Neural progenitor cell (in vitro differentiated cells): ENCODE measurements around the gene CPLX3.

ENCODE experiments used
- EZH2 ChIP-seq: fragments of 200-600 bp; sonication (generic); IDR thresholded peaks from 2 replicates; pipeline ENCODE4 v1.6.1; 2017; ENCODE audit warnings: antibody characterized with exemption, mild to moderate bottlenecking, moderate library complexity
- TF ChIP-seq, protein P1 (sequence below): fragments of 200-600 bp; sonication (generic); IDR thresholded peaks from 2 replicates; pipeline ENCODE4 v1.5.1; 2017; ENCODE audit warnings: antibody characterized with exemption, mild to moderate bottlenecking

DNA sequence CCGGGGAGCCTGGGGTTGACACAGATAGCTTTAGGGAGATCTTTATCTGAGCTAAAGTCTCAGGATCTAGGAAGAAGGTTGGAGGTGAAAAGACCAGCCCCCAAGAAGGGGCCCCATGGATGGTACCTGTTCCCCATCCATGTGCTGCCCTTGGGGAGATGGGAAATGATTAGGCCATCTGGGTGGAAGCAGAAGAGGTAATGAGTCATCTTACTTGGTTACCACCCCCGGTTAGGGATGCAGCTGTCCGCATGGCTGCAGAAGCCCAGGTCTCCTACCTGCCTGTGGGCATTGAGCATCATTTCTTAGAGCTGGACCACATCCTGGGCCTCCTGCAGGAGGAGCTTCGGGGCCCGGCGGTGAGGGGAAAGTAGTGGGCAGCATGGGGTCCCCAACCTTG is 3.1 kb upstream of the CPLX3 start:
- TF ChIP-seq, protein P1, sequence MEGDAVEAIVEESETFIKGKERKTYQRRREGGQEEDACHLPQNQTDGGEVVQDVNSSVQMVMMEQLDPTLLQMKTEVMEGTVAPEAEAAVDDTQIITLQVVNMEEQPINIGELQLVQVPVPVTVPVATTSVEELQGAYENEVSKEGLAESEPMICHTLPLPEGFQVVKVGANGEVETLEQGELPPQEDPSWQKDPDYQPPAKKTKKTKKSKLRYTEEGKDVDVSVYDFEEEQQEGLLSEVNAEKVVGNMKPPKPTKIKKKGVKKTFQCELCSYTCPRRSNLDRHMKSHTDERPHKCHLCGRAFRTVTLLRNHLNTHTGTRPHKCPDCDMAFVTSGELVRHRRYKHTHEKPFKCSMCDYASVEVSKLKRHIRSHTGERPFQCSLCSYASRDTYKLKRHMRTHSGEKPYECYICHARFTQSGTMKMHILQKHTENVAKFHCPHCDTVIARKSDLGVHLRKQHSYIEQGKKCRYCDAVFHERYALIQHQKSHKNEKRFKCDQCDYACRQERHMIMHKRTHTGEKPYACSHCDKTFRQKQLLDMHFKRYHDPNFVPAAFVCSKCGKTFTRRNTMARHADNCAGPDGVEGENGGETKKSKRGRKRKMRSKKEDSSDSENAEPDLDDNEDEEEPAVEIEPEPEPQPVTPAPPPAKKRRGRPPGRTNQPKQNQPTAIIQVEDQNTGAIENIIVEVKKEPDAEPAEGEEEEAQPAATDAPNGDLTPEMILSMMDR: no peak
- TF ChIP-seq EZH2: no peak
